ENCODE measurements around the gene B4GALT6.

B4GALT6 gene

DNA sequence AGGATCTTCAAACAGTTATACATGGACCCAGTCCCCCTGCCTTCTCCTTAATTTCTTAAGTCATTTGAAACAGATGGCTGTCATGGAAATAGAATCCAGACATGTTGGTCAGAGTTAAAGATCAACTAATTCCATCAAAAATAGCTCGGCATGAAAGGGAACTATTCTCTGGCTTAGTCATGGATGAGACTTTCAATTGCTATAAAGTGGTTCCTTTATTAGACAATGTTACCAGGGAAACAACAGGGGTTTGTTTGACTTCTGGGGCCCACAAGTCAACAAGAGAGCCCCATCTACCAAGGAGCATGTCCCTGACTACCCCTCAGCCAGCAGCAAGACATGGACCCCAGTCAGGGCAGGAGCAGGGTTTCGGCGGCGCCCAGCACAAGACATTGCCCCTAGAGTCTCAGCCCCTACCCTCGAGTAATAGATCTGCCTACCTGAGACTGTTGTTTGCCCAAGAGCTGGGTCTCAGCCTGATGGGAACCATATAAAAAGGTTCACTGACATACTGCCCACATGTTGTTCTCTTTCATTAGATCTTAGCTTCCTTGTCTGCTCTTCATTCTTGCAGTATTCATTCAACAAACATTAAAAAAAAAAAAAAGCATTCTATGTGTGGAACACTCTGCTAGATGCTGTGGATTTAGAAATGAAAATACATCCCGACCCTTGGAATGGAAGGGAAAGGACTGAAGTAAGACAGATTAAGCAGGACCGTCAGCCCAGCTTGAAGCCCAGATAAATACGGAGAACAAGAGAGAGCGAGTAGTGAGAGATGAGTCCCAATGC is 88.1 kb downstream of the B4GALT6 start:
- DNase-seq (ENCODE audit: low read depth in 1 of 2, low spot score in 1 of 2) = no peak

DNA sequence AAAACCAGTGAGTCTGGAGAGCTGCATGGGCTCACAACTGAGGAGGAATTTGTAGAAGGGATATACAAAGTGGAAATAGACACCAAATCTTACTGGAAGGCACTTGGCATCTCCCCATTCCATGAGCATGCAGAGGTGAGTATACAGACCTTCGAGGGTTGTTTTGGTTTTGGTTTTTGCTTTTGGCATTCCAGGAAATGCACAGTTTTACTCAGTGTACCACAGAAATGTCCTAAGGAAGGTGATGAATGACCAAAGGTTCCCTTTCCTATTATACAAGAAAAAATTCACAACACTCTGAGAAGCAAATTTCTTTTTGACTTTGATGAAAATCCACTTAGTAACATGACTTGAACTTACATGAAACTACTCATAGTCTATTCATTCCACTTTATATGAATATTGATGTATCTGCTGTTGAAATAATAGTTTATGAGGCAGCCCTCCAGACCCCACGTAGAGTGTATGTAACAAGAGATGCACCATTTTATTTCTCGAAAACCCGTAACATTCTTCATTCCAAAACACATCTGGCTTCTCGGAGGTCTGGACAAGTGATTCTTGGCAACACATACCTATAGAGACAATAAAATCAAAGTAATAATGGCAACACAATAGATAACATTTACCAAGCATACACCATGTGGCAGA is 89.1 kb downstream of the B4GALT6 start:
- DNase-seq (ENCODE audit: low read depth in 1 of 2, low spot score in 1 of 2) = no peak

DNA sequence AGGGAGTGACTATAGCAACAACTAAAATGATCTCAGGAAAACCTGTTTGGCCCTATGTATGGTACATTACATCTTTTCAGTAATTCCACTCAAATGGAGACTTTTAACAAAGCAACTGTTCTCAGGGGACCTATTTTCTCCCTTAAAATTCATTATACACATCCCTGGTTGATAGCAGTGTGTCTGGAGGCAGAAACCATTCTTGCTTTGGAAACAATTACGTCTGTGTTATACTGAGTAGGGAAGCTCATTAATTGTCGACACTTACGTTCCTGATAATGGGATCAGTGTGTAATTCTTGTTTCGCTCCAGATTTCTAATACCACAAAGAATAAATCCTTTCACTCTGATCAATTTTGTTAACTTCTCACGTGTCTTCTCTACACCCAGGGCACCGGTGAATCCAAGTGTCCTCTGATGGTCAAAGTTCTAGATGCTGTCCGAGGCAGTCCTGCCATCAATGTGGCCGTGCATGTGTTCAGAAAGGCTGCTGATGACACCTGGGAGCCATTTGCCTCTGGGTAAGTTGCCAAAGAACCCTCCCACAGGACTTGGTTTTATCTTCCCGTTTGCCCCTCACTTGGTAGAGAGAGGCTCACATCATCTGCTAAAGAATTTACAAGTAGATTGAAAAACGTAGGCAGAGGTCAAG is 91.7 kb downstream of the B4GALT6 start:
- DNase-seq (ENCODE audit: low read depth in 1 of 2, low spot score in 1 of 2) = no peak

DNA sequence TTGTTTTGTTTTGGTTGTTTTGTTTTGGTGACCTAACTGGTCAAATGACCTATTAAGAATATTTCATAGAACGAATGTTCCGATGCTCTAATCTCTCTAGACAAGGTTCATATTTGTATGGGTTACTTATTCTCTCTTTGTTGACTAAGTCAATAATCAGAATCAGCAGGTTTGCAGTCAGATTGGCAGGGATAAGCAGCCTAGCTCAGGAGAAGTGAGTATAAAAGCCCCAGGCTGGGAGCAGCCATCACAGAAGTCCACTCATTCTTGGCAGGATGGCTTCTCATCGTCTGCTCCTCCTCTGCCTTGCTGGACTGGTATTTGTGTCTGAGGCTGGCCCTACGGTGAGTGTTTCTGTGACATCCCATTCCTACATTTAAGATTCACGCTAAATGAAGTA is 92.8 kb downstream of the B4GALT6 start, which contains the start of gene TTR:
Gene TTR, plus strand, starts transcription at position 250 of the 400 bp plus-strand sequence. Its CDS starts 26 bp downstream, at position 276.
- no peak for DNase-seq (ENCODE audit: low read depth in 1 of 2, low spot score in 1 of 2)

DNA sequence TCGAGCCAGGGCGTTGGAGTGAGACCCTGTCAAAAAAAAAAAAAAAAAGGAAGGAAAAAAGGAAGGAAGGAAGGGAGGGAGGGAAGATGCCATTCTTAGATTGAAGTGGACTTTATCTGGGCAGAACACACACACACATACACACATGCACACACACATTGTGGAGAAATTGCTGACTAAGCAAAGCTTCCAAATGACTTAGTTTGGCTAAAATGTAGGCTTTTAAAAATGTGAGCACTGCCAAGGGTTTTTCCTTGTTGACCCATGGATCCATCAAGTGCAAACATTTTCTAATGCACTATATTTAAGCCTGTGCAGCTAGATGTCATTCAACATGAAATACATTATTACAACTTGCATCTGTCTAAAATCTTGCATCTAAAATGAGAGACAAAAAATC is 93.3 kb downstream of the B4GALT6 start:
- no peak for DNase-seq (ENCODE audit: low read depth in 1 of 2, low spot score in 1 of 2)

DNA sequence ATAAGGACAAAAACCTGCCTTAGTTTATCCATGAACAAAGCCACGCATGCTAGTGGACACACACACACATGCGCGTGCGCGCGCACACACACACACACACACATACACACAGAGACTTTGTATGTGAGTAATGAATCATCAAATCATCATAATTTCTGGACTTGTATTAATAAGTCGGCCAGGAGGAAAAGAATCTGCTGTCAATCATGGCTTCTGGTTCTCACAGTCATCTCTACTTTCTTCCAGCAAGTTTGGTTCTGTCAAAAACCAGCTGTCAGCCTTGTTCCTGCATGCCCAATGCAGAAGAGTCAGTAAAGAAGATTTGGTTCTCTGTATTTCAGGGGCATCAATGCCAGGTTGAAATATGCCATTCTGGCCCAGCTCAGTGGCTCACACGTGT is 93.8 kb downstream of the B4GALT6 start:
- no peak for DNase-seq (ENCODE audit: low read depth in 1 of 2, low spot score in 1 of 2)

DNA sequence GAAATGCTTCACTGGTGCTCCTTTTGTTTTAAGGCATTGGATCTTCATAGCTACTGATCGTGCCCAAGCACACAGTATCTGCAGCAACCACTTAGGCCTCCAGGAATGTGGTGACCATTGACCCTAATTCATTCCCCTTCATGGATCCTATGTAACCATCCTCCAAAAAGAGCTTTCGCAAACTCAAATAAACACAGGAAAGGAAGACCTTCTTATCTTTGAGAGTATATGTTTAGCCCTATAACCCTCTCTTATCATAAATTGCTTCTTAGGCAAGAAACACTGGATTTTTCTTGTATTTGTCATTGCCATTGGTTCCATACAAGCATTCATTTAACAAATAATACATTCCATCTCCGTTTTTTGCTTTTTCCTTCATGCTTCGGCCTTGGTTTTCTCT is 96.9 kb downstream of the B4GALT6 start:
- DNase-seq (ENCODE audit: low read depth in 1 of 2, low spot score in 1 of 2) = no peak

DNA sequence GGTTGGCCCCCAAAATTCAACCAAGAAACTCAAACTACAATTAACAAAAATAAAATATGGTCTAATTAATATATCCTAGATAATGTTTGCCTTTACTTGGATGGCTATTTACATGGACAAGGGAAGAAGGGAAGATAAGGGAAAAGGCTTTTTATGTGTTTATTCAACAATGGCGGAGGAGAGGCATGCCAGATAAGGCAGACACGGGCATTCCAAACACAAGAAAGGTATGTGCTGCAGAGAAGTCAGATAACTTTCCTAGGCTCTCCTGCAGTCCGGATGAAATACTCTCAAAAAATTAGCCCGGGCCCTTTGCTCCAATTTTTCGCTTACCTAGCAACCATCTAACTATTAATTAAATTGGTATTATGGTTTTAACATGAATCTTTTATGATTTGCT is 97.8 kb downstream of the B4GALT6 start:
- DNase-seq (ENCODE audit: low read depth in 1 of 2, low spot score in 1 of 2) = no peak

DNA sequence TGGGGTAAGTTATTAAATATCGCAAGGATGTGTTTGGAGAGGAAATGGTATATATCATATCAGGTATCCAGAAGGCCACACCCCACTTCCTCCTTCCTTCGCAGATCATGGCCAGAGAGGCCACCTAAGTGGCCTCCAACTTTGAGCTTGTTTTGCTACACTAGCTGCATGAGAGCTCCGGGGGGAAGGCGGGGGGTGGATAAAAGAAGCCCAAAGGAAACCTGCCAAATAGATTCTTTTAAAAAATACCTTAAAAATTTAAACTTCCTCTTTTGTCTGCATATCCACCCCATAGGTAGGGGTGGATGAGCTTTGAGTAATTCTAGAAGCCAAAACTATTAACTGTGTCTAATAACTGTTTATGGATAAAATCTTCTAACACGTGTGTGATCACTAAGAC is 98.4 kb downstream of the B4GALT6 start:
- no peak for DNase-seq (ENCODE audit: low read depth in 1 of 2, low spot score in 1 of 2)

DNA sequence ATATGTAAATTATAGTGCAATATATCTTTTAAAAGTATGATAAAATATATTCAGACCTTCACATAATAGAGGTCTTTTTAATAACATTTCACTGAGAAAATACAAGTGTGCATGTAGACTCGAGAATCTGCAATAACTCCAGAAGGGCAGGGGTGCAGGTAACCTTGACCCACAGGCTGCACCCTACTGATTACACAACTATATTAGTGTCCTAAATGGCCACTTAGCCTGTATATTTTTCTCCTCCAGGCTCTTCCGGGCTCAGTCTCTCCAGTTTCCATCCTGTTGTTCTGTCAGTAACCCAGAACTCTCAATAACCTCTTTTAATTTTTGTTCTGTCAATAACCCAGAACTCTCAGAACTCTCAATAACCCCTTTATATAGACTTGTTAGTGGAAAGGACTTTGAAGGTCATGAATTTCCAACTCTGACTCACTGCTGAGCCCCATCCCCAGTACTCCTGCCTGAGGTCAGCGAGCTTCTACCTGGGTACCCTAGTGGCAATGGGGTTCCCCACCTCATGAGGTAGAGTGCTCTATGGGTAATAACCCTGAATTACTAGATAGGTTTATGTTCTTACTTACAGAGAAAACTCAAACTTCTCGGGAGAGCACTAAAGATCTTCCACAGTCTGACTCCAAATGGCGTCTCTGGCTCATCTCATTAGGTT is 101.1 kb downstream of the B4GALT6 start:
- no peak for DNase-seq (ENCODE audit: low read depth in 1 of 2, low spot score in 1 of 2)

DNA sequence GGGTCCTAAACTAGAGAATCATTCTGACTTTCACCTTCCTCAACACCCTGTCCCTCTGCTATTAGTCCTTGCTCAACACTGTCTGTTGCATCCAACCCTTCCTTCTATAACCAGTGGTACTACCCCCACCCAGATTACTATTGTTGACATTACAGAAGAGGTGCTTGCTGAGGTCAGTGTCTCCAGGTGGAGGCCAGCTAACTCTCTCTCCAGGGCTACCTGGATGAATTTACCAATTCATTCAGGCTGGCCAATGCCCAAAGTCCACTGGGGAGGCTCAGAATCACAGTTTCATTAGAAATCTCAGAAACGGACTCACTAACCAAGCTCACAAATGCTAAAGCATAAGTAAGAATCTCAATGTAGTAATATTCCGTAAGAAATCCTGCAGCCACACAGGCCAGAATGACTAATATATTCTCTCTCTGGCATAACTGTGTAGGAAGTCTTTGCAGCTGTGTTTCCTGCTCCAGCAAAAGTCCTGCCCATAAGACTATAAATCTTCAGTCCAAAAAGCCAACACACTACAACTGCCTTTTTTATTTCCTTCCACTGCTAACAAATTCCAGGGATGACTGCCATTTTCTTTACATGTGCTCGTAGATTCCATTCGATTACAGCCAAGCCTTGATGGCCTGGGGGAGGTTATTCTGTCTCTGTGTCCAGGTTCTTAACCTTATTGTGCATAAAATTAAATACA is 102.7 kb downstream of the B4GALT6 start:
- no peak for DNase-seq (ENCODE audit: low read depth in 1 of 2, low spot score in 1 of 2)

DNA sequence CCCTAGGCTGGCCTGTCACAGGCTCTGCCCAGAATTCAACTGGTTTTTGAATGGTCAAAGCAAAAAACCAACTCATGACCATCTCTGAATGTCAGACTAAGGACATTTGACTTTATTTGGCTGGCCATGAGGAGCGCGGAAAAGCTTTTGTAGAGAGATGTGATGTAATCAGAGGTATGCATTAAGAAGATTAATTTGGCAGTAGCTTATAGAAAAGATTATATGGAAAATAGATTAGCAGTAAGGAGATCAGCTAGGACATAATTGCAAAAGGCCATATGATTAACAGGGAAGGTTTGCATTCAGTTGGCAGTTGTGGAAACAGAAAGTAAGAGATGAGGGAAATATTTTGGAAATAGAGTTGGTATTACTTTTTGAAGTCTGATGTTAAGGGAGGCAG is 105.0 kb downstream of the B4GALT6 start:
- no peak for DNase-seq (ENCODE audit: low read depth in 1 of 2, low spot score in 1 of 2)

DNA sequence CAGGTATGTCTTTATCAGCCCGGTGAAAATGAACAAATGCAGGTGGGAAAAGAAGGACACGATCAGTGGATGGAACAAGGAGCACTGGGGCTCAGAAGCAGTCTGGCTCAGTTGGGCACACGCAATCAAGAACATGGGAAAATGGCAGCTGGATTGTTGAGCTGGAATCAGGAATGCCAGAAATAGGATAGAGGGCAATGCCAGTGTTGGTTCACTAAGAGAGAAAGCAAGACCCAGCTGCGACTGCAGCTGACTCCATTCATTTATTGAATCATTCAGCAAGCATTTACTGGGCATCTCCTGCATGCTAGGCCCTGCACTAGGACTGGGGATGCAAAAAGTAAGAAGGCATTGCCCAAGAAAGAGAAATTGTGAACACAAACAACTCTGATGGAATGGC is 106.3 kb downstream of the B4GALT6 start:
- DNase-seq (ENCODE audit: low read depth in 1 of 2, low spot score in 1 of 2) = no peak

DNA sequence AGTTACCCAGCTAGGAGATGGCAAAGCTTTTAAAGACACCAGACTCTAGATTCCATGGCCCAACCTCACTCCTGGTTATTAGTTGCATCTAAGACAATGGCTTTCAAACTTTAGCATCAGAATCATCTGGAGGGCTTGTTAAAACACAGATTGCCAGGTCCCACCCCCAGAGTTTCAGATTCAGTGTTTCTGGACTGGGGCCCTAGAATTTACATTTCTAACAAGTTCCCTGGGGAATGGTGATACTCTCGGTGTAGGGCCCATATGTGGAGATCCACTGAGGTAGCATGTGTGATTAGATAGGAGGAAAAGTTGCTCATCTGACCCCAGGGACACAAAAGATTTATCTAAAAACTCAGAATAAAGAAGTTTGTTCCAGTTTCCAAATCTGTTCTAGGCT is 107.2 kb downstream of the B4GALT6 start:
- no peak for DNase-seq (ENCODE audit: low read depth in 1 of 2, low spot score in 1 of 2)

DNA sequence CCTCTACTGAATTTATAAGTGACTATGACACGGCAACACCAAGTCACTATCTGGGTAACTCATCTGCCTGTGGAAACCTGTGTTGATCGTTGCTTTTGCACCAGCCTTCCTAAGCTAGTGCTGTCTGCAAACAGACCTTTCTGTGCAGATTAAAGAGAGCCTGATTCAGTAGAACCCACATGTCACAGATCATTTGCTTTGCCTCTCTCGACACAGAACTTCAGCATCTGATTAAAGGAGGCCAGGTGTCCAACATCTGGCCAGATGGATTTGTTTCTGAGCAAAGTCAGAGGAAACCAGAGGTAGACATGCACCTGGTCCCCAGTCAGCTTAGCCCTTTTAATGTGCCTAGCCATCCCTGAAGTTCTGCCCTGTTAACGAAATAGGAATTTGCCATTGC is 107.7 kb downstream of the B4GALT6 start:
- no peak for DNase-seq (ENCODE audit: low read depth in 1 of 2, low spot score in 1 of 2)

DNA sequence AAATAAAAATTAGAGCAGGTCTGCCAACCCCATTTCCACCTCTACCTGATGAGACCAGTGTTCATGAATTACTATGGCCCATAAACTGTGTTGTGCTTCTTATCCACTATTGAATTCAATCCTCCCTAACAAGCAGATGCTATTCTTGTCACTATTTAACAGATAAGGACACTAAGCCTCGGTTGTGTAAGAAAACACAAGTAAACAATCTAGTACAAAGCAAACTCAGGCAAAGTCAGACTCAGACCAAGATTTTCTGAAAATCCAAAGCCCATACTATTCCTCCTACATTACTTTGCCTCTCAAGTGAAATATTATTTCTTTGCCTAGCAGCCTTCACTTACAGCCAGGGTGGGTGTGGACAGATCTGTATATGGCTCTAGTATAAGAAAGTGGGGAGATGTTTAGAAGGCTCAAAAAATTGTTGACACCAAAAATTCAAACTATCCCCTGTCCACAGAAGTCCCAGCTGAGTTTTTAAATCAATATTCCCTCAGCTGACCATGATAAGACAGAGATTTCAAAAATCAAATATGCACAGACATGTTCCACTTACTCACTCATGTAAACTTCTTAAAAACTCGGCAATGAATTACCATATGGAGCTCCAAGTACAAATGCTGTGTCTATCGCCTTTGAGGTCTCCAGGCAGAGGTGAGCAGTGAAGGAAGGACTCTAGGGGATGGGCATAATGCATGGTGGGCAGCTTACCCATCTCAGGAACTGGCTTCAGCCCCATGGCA is 108.7 kb downstream of the B4GALT6 start:
- no peak for DNase-seq (ENCODE audit: low read depth in 1 of 2, low spot score in 1 of 2)

DNA sequence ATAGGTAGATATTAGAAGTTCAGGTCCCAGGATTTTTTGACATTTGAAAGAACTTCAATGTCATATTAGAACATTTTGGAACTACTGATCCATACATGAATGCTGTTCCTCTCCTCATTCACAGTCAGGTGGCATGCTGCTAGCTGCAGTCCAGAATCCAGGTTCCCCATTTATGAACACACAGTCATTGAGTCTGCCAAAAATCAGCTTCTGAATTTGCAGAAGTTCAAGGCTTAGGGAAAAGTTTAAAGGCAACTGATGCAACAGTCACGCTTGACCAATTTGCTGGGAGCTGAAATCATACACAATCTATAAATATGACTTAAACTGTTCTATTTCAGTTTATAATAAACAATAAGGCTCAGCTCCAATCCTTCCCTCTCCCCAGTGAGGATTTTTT is 110.0 kb downstream of the B4GALT6 start:
- DNase-seq (ENCODE audit: low read depth in 1 of 2, low spot score in 1 of 2) = no peak

All from activated T-helper 1 cell treated with anti-CD3 and anti-CD28 coated beads, Interleukin-2, amount 50 U/mL, for 16 hours (primary cell).